ENCODE data around the gene RPAP2.
"Not testable (repeated sequence)": the region's sequence is repeated elsewhere in the genome, so short reads cannot be mapped to it uniquely, and the experiment has no call there.

Gene RPAP2

GRCh38 chr1:92323473-92324453 is 24.9 kb downstream of the RPAP2 start:
- FAIRE-seq = no peak

- no peak for FAIRE-seq
Measured at GRCh38 chr1:92324784-92325183, 25.9 kb downstream of the RPAP2 start.

- no peak for FAIRE-seq
Measured at GRCh38 chr1:92326681-92327080, 27.8 kb downstream of the RPAP2 start.

GRCh38 chr1:92327794-92328193 is 28.9 kb downstream of the RPAP2 start:
- no peak for FAIRE-seq

GRCh38 chr1:92329347-92330129 is 30.7 kb downstream of the RPAP2 start:
- FAIRE-seq = no peak

GRCh38 chr1:92333668-92334067 is 34.8 kb downstream of the RPAP2 start:
- no peak for FAIRE-seq

GRCh38 chr1:92340154-92340553 is 41.3 kb downstream of the RPAP2 start:
- no peak for FAIRE-seq

GRCh38 chr1:92342401-92342800 is 43.5 kb downstream of the RPAP2 start:
- no peak for FAIRE-seq

GRCh38 chr1:92343061-92343460 is 44.2 kb downstream of the RPAP2 start:
- no peak for FAIRE-seq

- no peak for FAIRE-seq
Measured at GRCh38 chr1:92346866-92347640, 48.2 kb downstream of the RPAP2 start.

GRCh38 chr1:92352856-92353255 is 54.0 kb downstream of the RPAP2 start:
- no peak for FAIRE-seq

- no peak for FAIRE-seq
Measured at GRCh38 chr1:92354259-92354658, 55.4 kb downstream of the RPAP2 start.

GRCh38 chr1:92356956-92357355 is 58.1 kb downstream of the RPAP2 start:
- no peak for FAIRE-seq

- FAIRE-seq = not testable (repeated sequence)
Measured at GRCh38 chr1:92359382-92359781, 60.5 kb downstream of the RPAP2 start.

GRCh38 chr1:92359986-92360385 is 61.1 kb downstream of the RPAP2 start:
- FAIRE-seq = no peak

- no peak for FAIRE-seq
Measured at GRCh38 chr1:92362970-92363369, 64.1 kb downstream of the RPAP2 start.

- FAIRE-seq = no peak
Measured at GRCh38 chr1:92363401-92363800, 64.5 kb downstream of the RPAP2 start.

GRCh38 chr1:92365378-92366039 is 66.7 kb downstream of the RPAP2 start:
- FAIRE-seq = no peak

- no peak for FAIRE-seq
Measured at GRCh38 chr1:92366040-92366395, 67.2 kb downstream of the RPAP2 start.

GRCh38 chr1:92367496-92367895 is 68.6 kb downstream of the RPAP2 start:
- no peak for FAIRE-seq

- no peak for FAIRE-seq
Measured at GRCh38 chr1:92372164-92372563, 73.3 kb downstream of the RPAP2 start.

- no peak for FAIRE-seq
Measured at GRCh38 chr1:92374223-92374622, 75.4 kb downstream of the RPAP2 start.

All from colon (tissue), 2 donors.